SK-N-SH treated with all-trans-retinoic acid at 6 μM for 48 hours (cell line): ENCODE results near the gene ARSG.

ENCODE experiments used
- ATAC-seq: fragments of 200-7000 bp; cut with Tn5 transposase; 3 replicates; pipeline ENCODE4 v1.9.1; 2020; ENCODE audit warnings: mild to moderate bottlenecking, moderate library complexity
- ARNTL ChIP-seq: fragments of 450-650 bp; formaldehyde crosslinking; IDR thresholded peaks from 2 replicates; pipeline ENCODE4 v1.5.0; 2020; ENCODE audit warnings: low read depth, mild to moderate bottlenecking, moderate library complexity, borderline replicate concordance
- CSDC2 ChIP-seq: fragments of 250-450 bp; sonication (Bioruptor Pico); IDR thresholded peaks from 2 replicates; pipeline ENCODE4 v1.5.0; 2020; ENCODE audit warnings: mild to moderate bottlenecking, moderate library complexity
- ESRRG ChIP-seq: fragments of 250-450 bp; sonication (Bioruptor Pico); IDR thresholded peaks from 2 replicates; pipeline ENCODE4 v1.6.1; 2021; ENCODE audit warnings: mild to moderate bottlenecking
- PPARA ChIP-seq: fragments of 250-450 bp; sonication (Bioruptor Pico); IDR thresholded peaks from 2 replicates; pipeline ENCODE4 v1.5.0; 2020; ENCODE audit warnings: mild to moderate bottlenecking, borderline replicate concordance
- RARB ChIP-seq: fragments of 250-450 bp; sonication (Bioruptor Pico); IDR thresholded peaks from 2 replicates; pipeline ENCODE4 v1.8.0; 2021; ENCODE audit warnings: mild to moderate bottlenecking, moderate library complexity
- SNAI2 ChIP-seq: fragments of 250-450 bp; sonication (Bioruptor Pico); IDR thresholded peaks from 2 replicates; pipeline ENCODE4 v1.5.0; 2020; ENCODE audit warnings: mild to moderate bottlenecking, moderate library complexity
- TCF4 ChIP-seq: fragments of 250-450 bp; sonication (Bioruptor Pico); IDR thresholded peaks from 2 replicates; pipeline ENCODE4 v1.8.0; 2021; ENCODE audit warnings: mild to moderate bottlenecking, moderate library complexity, borderline replicate concordance
- TOX ChIP-seq: fragments of 250-450 bp; sonication (Bioruptor Pico); IDR thresholded peaks from 2 replicates; pipeline ENCODE4 v1.8.0; 2021; ENCODE audit warnings: mild to moderate bottlenecking, moderate library complexity, borderline replicate concordance
- ZC3H10 ChIP-seq: fragments of 250-450 bp; sonication (Bioruptor Pico); IDR thresholded peaks from 2 replicates; pipeline ENCODE4 v1.5.1; 2021; ENCODE audit warnings: mild to moderate bottlenecking, moderate library complexity
- ZFP3 ChIP-seq: fragments of 250-450 bp; sonication (Bioruptor Pico); IDR thresholded peaks from 2 replicates; pipeline ENCODE4 v1.5.0; 2020; ENCODE audit warnings: mild to moderate bottlenecking, moderate library complexity
- ZFP30 ChIP-seq: fragments of 450-650 bp; formaldehyde crosslinking; IDR thresholded peaks from 2 replicates; pipeline ENCODE4 v1.5.0; 2022; ENCODE audit warnings: mild to moderate bottlenecking, moderate library complexity
- ZNF565 ChIP-seq: fragments of 450-650 bp; formaldehyde crosslinking; conservative IDR thresholded peaks from 2 replicates; pipeline ENCODE4 v1.5.0; 2020; ENCODE audit warnings: low read depth, mild to moderate bottlenecking, moderate library complexity
- ZNF70 ChIP-seq: fragments of 450-650 bp; formaldehyde crosslinking; IDR thresholded peaks from 2 replicates; pipeline ENCODE4 v1.5.0; 2020; ENCODE audit warnings: mild to moderate bottlenecking, moderate library complexity
- ZNF8 ChIP-seq: fragments of 450-650 bp; formaldehyde crosslinking; IDR thresholded peaks from 2 replicates; pipeline ENCODE4 v1.5.0; 2020; ENCODE audit warnings: mild to moderate bottlenecking, moderate library complexity
- TF ChIP-seq, protein P1 (sequence below): fragments of 250-450 bp; sonication (Bioruptor Pico); IDR thresholded peaks from 2 replicates; pipeline ENCODE4 v1.5.1; 2021; ENCODE audit warnings: mild to moderate bottlenecking, moderate library complexity
- TF ChIP-seq, protein P2 (sequence below): fragments of 250-450 bp; sonication (Bioruptor Pico); IDR thresholded peaks from 2 replicates; pipeline ENCODE4 v1.8.0; 2020; ENCODE audit warnings: mild to moderate bottlenecking, moderate library complexity, borderline replicate concordance
- TF ChIP-seq, protein P3 (sequence below): fragments of 250-450 bp; sonication (Bioruptor Pico); IDR thresholded peaks from 2 replicates; pipeline ENCODE4 v1.8.0; 2021; ENCODE audit warnings: low read depth, mild to moderate bottlenecking, moderate library complexity, borderline replicate concordance
- TF ChIP-seq, protein P4 (sequence below): fragments of 250-450 bp; sonication (Bioruptor Pico); IDR thresholded peaks from 2 replicates; pipeline ENCODE4 v1.5.0; 2020; ENCODE audit warnings: mild to moderate bottlenecking, moderate library complexity
- TF ChIP-seq, protein P5 (sequence below): fragments of 250-450 bp; sonication (Bioruptor Pico); IDR thresholded peaks from 2 replicates; pipeline ENCODE4 v1.5.1; 2020; ENCODE audit warnings: low read depth, mild to moderate bottlenecking, moderate library complexity

The ARSG gene

DNA sequence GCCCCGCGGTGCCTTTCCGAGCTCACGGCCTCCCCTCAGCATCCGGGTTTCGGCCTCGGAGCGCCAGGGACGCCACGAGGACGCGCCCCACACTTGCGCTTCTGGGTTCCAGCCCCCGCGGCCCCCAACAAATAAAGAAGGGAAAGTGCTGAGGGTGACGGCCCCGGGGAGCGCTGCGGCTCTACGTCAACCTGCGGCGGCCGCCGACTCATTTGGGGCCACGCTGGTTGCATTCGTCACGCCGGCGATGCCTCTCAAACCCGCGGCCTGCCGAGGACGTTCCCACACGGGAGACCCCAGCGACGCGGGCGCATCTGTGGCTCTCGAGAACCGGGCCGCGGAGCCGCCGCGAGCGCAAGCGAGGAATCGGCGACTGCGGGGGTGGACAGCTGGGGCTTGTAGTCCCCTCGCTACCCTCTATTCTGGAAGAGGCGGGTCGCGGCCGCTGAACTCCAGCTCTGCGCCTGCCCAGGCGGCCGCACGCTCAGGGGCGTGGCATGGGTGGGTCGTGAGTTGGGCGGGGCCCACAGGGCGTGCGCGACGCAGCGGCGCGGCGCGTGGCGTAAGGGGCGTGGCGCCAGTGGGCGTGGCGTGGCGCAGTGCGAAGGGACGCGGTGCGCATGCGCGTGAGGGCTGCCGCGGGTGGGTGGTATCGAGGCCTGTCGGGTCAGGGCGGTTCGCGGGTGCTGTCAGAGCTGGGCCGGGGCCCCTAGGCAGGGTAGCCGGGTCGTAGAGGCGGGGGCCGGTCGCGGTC lies 43.7 kb upstream of the ARSG start, which contains the start of gene AMZ2:
Gene AMZ2 (plus strand): TSS at position 599 of the 754 bp plus-strand sequence. CDS start 2,145 bp downstream, outside the sequence.
- peak; percentile 89; the same call in 1 of the 2 replicates for TF ChIP-seq CSDC2 (CRISPR knock-in tag)
- TF ChIP-seq ZFP3 = peak; percentile 66; the same call in 1 of the 2 replicates
- TF ChIP-seq ZNF8 (CRISPR knock-in tag) = no peak
- TF ChIP-seq RARB = no peak
- no peak for TF ChIP-seq TCF4 (CRISPR knock-in tag)
- TF ChIP-seq, protein P1, sequence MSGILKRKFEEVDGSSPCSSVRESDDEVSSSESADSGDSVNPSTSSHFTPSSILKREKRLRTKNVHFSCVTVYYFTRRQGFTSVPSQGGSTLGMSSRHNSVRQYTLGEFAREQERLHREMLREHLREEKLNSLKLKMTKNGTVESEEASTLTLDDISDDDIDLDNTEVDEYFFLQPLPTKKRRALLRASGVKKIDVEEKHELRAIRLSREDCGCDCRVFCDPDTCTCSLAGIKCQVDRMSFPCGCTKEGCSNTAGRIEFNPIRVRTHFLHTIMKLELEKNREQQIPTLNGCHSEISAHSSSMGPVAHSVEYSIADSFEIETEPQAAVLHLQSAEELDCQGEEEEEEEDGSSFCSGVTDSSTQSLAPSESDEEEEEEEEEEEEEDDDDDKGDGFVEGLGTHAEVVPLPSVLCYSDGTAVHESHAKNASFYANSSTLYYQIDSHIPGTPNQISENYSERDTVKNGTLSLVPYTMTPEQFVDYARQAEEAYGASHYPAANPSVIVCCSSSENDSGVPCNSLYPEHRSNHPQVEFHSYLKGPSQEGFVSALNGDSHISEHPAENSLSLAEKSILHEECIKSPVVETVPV = no peak
- TF ChIP-seq, protein P2, sequence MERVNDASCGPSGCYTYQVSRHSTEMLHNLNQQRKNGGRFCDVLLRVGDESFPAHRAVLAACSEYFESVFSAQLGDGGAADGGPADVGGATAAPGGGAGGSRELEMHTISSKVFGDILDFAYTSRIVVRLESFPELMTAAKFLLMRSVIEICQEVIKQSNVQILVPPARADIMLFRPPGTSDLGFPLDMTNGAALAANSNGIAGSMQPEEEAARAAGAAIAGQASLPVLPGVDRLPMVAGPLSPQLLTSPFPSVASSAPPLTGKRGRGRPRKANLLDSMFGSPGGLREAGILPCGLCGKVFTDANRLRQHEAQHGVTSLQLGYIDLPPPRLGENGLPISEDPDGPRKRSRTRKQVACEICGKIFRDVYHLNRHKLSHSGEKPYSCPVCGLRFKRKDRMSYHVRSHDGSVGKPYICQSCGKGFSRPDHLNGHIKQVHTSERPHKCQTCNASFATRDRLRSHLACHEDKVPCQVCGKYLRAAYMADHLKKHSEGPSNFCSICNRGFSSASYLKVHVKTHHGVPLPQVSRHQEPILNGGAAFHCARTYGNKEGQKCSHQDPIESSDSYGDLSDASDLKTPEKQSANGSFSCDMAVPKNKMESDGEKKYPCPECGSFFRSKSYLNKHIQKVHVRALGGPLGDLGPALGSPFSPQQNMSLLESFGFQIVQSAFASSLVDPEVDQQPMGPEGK (CRISPR knock-in tag) = peak; percentile 61; the same call in 1 of the 2 replicates
- TF ChIP-seq, protein P3, sequence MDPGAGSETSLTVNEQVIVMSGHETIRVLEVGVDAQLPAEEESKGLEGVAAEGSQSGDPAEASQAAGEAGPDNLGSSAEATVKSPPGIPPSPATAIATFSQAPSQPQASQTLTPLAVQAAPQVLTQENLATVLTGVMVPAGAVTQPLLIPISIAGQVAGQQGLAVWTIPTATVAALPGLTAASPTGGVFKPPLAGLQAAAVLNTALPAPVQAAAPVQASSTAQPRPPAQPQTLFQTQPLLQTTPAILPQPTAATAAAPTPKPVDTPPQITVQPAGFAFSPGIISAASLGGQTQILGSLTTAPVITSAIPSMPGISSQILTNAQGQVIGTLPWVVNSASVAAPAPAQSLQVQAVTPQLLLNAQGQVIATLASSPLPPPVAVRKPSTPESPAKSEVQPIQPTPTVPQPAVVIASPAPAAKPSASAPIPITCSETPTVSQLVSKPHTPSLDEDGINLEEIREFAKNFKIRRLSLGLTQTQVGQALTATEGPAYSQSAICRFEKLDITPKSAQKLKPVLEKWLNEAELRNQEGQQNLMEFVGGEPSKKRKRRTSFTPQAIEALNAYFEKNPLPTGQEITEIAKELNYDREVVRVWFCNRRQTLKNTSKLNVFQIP (CRISPR knock-in tag) = no peak
- TF ChIP-seq ESRRG (CRISPR knock-in tag) = 0 out of 2 replicates have a peak, but pooled peaks have one; percentile 32
- TF ChIP-seq, protein P4, sequence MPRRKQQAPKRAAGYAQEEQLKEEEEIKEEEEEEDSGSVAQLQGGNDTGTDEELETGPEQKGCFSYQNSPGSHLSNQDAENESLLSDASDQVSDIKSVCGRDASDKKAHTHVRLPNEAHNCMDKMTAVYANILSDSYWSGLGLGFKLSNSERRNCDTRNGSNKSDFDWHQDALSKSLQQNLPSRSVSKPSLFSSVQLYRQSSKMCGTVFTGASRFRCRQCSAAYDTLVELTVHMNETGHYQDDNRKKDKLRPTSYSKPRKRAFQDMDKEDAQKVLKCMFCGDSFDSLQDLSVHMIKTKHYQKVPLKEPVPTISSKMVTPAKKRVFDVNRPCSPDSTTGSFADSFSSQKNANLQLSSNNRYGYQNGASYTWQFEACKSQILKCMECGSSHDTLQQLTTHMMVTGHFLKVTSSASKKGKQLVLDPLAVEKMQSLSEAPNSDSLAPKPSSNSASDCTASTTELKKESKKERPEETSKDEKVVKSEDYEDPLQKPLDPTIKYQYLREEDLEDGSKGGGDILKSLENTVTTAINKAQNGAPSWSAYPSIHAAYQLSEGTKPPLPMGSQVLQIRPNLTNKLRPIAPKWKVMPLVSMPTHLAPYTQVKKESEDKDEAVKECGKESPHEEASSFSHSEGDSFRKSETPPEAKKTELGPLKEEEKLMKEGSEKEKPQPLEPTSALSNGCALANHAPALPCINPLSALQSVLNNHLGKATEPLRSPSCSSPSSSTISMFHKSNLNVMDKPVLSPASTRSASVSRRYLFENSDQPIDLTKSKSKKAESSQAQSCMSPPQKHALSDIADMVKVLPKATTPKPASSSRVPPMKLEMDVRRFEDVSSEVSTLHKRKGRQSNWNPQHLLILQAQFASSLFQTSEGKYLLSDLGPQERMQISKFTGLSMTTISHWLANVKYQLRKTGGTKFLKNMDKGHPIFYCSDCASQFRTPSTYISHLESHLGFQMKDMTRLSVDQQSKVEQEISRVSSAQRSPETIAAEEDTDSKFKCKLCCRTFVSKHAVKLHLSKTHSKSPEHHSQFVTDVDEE (CRISPR knock-in tag) = peak; percentile 65; the same call in 1 of the 2 replicates
- TF ChIP-seq ZNF565 (CRISPR knock-in tag) = no peak
- no peak for TF ChIP-seq PPARA (CRISPR knock-in tag)
- no peak for TF ChIP-seq TOX (CRISPR knock-in tag)
- peak; percentile 97 for ATAC-seq

DNA sequence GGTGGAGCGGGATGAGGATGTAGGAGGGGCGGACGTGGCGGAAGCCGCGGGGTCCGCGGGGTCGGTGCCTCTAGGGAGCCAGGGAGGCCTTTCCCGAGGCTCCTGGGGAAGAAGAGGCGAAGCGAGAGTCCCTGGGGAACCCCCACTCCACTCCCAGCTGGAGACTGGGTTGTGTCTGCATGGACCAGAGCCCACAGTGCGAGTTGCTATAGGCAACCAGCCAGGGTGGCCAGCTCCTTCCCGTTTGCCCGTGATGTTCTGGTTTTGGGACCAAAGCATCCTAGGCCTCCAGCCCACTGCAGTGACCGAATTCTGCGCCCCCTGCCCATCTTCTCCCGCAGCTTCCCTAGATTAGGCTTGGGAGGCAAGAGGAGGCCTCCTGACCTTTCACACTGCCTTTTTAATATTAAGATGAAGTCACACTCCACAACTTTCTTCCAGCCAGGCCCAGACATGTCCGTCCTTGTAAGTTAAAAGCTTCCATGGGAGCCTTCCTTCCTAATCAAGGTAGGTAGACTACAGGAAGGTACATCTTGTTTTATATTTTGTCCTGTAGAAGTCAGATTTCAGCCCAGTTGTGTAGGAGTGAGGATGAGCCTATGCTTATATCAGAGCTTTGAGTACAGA lies 43.0 kb upstream of the ARSG start:
- 0 out of 2 replicates have a peak, but pooled peaks have one; percentile 42 for TF ChIP-seq ZFP3
- TF ChIP-seq RARB = no peak
- TF ChIP-seq, all 23 proteins: peak for 1
- ATAC-seq = peak; percentile 61

DNA sequence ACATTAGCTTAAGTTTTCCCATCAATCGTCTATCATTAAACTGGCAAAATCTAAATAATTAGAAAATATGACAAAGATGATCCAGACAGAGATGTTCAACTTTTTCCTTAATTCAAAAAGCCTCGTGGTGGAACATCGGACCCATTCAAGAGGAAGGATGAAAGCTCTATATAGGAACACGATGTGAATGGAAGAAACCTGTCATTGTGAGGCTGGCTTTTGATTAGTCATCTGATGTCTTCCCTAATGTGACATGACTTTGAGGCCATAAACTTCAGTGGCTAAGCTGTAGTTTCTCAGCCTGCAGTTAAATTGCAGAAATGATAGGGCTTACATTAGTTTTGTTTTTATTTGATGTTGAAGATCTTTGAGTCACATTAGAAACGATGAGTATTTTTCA lies 42.4 kb upstream of the ARSG start:
- ATAC-seq = no peak
- TF ChIP-seq ESRRG (CRISPR knock-in tag) (no peak), TCF4 (CRISPR knock-in tag) (no peak), ZC3H10 (CRISPR knock-in tag) (no peak), ARNTL (no peak), ZFP30 (CRISPR knock-in tag) (no peak), TOX (CRISPR knock-in tag) (no peak), RARB (no peak), SNAI2 (CRISPR knock-in tag) (no peak), PPARA (CRISPR knock-in tag) (no peak), CSDC2 (CRISPR knock-in tag) (no peak), ZNF70 (CRISPR knock-in tag) (no peak)
- TF ChIP-seq, protein P3 (CRISPR knock-in tag) = no peak
- TF ChIP-seq, protein P1 = no peak
- TF ChIP-seq, protein P5, sequence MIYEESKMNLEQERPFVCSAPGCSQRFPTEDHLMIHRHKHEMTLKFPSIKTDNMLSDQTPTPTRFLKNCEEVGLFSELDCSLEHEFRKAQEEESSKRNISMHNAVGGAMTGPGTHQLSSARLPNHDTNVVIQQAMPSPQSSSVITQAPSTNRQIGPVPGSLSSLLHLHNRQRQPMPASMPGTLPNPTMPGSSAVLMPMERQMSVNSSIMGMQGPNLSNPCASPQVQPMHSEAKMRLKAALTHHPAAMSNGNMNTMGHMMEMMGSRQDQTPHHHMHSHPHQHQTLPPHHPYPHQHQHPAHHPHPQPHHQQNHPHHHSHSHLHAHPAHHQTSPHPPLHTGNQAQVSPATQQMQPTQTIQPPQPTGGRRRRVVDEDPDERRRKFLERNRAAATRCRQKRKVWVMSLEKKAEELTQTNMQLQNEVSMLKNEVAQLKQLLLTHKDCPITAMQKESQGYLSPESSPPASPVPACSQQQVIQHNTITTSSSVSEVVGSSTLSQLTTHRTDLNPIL = no peak
